AG10803 (cell line): Measurements from ENCODE around the gene CDKAL1.

Experiments
- DNase-seq: peaks from one replicate; pipeline ENCODE4 v3.0.0; 2010; ENCODE audit warnings: low read depth
- H3K4me3 ChIP-seq: 2 replicates; pipeline ENCODE4 v1.5.1; 2011; ENCODE audit warnings: mild to moderate bottlenecking, low read length, control low read depth
- CTCF ChIP-seq: conservative IDR thresholded peaks from 2 replicates; pipeline ENCODE4 v1.5.1; 2011; ENCODE audit warnings: mild to moderate bottlenecking, low read length, control low read depth, inconsistent platforms

CDKAL1 gene

GRCh38 chr6:20861481-20861880, 327.2 kb downstream of the CDKAL1 start:
- peak; percentile 15 for DNase-seq
- no peak overlapping the region for H3K4me3 ChIP-seq
- TF ChIP-seq CTCF, result no peak

GRCh38 chr6:20866036-20866435, 331.8 kb downstream of the CDKAL1 start:
- TF ChIP-seq CTCF, result no peak
- H3K4me3 ChIP-seq, result no peak overlapping the region
- no peak for DNase-seq

DNA sequence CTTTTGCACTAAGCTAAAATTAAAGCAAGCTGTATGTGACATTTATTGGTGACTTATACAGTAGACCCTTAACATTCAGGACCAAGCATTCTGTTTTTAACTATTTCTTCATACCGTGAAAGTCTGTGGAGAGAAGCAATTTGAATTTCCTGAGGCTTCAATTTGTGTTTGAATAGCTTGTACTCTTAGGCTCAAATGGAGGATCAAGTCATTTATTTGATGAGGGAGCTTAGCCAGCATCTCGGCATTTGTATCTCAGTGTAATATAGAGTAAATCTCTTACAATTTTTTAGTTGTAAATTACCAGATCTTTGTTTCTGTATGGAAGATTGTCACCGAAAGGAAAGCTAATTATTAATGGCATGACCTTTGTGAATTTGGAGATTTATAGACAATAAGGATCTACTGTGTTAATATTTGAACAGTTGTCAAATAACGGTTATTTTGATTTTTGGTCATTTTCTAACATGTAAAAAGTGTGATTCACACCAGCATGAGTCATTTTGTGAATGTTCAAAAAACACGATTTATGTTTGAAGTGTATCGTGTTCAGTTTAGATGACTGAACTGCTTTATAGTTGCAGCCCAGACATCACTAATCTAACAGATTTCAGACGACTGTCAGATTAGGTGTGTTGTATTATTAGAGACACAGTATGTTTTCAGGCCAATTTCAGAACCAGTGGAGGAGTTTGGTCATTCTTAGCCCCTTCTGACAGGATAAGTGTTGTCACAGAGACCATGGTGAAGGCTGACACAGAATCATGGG, 332.9 kb downstream of the CDKAL1 start:
- H3K4me3 ChIP-seq, result no peak overlapping the region
- DNase-seq, result no peak
- TF ChIP-seq CTCF, result no peak

DNA sequence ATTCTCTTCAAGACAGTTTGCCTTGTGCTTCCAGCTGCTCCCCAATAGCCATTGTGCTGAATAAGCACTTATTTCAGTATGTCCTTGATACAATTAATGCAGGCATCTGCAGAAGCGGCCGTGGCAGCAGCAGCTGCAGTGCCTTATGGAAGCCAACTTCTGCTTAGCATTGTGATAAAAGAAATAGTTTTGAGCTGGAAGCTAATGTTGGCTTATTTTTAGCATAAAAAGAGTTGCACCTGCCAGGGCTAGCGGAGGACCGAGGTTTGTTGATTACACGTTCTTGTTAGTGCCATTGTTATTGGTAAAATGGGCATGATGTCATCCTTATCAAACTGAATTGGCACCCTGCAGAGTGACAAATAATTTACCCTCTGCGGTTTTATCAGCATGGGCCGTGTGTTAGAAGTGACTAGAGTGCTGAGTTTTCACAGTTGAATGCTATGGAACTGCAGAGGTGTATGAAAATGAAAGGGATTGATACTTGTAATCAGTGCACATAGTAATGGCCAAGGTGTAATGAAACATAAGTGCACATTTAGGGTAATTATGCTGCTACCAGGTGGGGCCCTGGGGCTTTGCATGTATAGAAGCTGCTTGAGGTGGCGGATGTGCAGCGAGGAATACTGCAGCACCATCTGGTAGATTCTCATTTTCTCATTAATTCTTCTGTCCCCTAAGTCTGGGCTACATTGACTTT, 334.3 kb downstream of the CDKAL1 start:
- DNase-seq, result no peak
- TF ChIP-seq CTCF, result no peak
- no peak overlapping the region for H3K4me3 ChIP-seq

DNA sequence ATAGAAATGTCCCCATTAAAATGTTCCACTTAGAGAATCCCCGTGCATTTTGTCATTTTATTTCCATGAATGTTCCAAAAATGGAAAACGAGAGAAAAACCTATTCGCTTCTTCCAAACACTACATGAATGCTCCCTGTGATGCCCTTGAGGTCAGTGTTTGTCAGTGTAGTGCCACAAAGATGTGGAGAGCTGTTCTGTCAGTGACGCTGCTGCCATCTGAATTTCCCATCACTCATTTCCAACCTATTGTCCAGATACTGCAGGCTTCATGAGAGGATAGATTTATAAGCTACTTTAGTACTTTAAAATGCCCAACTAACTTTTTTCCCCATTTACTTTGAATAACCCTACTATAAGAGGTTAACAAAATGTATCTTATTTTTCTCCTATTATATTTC, 335.8 kb downstream of the CDKAL1 start:
- DNase-seq, result no peak
- no peak overlapping the region for H3K4me3 ChIP-seq
- TF ChIP-seq CTCF, result no peak

- no peak overlapping the region for H3K4me3 ChIP-seq
- no peak for DNase-seq
- no peak for TF ChIP-seq CTCF
Measured at GRCh38 chr6:20870493-20870892, 336.2 kb downstream of the CDKAL1 start.
